Hematopoietic multipotent progenitor cell treated with erythropoietin and hydrocortisone succinate and interleukin-3 and kit ligand, for 6 days (in vitro differentiated cells): ENCODE data around the gene INHBE.
A peak's percentile ranks its signal among the peaks of the same experiment; 100 is the strongest.
"Not testable (repeated sequence)": the region's sequence is repeated elsewhere in the genome, so short reads cannot be mapped to it uniquely, and the experiment has no call there.

Experiments used
- DNase-seq: peaks from one replicate; pipeline ENCODE4 v3.0.0-alpha.2; 2015

The INHBE gene

DNA sequence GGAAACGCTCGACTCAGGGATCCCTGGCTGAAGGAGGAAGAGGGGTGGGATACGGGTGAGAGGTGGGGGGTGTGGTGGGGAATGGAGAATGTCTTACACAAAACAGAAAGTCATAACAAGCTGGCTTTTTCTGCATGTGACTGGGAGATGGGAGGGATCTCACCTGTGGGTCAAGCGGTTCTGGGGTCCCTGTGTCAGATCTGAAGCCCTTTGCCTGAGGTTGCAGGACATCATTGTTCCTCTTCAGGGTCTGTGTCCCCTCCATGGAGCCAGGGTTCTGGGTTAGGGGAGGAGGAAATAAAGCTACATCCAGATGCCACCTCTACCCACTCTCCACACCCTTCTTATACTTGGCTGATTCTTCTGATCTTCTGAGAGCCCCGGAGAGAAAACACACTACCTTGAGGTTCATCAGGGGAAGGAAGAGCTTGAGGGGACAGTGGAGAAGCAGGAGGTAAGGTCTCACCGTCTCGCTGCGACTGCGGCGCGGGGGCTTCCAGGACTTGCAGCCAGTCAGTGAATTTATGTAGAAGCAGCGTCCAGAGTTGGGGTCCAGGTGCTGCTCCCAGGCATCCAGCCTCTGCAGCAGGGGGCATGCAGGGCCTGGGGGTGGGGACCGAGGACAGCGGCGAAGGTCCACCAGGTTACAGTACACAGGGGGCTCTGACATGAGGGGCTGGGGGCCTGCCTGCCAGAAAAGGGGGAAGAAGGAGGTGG, 22.0 kb downstream of the INHBE start:
- peak; percentile 49 for DNase-seq

DNA sequence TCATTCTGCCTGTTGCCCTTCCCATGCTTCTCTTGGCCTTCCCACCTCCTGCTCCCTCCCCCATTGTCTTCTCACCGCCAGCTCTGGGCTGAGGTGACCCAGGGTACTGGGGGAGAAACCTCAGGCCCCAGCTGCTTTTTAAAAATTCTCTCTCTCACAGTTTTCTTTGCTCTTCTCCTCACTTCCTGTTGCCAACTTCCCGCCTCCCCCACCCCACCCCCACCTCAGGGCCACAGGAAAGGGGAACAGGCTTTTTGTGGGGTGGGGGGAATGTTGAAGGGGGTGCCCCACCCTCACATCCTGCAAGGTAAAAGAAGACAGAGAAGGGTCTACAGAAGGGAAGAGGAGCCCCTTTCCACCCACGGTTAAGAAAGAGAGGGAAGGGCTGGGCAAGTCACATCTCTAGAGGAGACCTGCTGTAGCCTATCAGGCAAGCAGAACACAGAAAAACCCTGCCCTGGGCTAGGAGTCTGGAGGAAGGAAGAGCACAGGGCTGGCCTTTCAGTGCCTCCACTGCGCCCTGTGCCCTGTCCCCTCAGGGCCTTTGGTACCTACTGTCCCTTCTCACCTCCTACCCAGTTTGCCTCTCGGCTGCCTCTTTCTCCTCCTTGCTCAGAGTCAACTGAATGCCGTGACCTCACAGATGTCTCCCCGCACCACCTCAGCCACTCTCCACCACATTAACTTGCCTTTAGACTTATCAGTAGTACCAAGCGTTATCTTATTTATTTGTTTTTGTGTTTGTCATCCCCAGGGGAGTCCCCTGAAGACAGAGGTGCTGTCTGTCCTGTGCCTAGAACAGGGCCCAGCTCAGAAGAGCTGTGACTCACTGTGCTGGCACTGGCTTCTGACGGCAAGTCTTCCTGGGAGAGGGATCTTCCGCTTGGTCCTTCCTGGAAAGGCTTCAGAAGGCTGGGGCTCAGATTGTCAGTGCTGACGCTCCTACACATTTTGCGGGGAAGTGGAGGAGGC, 22.9 kb downstream of the INHBE start:
- DNase-seq, result peak; percentile 76

DNA sequence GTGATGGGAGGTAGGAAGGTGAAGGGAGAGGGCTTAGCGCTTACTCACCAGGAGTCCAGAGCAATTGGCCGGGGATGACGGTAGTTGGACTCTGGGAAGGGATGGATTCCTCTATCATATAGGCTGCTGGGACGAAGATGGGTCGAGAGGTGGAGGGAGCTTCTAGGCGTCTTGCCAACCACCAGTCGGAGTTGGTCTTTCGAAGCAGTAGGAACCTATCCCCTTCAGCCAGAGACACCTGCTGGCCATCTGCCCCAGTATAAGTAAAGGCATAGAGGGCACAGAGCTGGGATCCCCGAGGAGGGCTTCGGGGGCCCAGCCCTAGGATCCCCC, 23.9 kb downstream of the INHBE start:
- no peak for DNase-seq

DNA sequence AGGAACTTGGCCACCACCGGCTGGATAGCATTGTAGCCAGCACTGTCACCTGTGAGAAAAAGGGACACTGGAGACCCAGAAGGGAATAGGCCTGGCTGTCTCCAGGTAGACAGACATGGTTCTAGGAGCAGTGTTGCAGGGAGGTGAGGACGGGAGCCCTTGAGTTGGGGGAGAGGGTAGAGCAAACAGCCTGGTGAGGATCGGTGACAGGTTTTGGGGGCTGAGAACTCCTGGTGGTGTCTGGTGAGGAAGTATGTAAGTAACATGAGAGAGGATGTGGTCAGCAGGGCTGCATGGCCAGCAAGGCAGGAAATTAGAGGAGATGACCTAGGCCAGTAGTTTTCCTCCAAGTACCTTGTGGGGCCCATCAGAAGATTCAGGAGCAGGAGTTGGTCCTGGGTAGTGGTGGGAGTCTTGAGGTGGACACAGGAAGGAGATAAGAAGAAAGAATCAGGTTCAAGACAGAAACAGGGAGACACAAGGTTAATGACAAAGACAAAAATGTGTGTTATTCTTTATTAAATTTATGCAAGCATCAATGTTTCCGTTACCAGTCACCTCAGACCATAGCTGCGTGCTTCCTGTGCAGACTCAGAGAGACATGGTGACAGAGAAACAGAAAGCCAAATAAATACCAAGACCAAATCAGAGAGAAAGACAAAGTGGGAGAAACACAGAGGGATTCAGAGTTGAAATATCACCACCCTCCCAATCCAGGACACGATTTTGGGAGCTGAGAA, 24.4 kb downstream of the INHBE start, which contains the start of gene ARHGAP9:
ARHGAP9 (minus strand) TSS at position 491 of the 740 bp plus-strand sequence; CDS start at position 31, 460 bp downstream.
- peak; percentile 48 for DNase-seq

DNA sequence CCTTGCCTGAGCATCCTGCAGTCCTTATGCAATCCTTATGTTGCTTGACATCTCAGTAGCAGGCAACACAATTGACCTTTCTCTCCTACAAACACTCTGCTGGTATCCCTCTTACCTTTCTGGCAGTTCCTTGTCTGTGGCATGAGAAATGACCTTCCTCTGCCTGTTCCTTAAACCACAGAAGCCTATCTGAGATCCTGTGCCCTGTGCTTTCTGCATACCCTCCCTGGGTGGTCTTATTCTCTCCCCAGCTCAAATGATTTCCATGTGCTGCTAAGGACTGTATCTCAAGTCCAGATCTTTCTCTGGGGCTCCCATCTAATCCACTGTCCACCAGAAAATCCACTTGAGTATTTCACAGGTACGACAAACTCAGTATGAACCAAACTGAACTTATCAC, 26.6 kb downstream of the INHBE start:
- no peak for DNase-seq

DNA sequence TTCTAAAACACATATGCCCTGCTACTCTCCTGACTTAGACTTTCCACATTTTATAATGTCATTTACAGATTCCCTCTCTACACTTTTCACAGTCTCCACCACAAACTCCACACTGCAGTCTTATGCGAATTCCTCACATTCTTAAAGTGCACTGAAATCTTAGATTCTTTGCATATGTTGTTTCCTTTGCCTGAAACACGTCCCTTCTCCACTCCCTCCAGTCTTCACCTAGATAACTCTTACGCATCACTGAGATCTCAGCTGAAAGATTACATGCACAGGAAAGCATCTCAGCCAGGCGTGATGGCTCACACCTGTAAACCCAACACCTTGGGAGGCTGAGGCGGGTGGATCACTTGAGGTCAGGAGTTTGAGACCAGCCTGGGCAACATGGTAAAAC, 28.4 kb downstream of the INHBE start:
- DNase-seq, result no peak

DNA sequence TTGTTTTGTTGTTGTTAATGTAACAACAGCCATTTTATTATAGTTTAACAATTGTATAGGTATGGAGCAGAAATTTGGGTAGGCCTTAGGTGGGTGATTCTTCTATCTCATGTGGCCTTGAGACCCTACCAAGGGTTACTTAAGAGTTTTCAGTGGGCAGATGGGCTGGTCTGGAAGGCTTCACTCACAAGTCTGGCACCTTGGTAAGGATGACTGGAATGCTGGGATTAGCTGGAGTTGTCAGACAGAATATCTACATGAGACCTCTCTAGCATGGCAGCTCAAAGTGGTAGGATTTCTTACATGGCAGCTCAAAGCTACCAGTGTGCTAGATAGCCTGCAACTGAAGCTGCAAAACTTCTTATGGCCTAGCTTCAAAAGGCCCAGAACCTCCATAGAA, 30.6 kb downstream of the INHBE start:
- DNase-seq, result no peak

DNA sequence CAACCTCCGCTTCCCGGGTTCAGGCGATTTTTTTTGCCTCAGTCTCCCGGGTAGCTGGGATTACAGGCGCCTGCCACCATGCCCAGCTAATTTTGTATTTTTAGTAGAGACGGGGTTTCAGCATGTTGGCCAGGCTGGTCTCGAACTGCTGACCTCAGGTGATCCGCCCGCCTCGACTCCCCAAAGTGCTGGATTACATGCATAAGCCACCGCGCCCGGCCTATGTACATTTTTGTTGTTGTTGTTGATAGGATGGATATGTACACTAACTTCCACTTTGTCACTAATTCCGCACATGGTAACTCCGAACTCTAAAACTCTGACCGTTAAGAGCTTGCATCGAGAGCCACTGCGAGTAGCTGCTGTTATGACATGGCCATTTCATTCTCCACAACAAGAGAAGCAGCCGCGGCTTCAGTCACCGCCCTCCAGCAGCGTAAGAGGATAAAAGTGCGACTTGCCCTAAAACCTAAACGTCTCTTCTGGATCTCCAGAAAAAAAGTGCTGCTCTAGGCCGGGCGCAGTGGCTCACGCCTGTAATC, 32.0 kb downstream of the INHBE start:
- DNase-seq, result no peak

DNA sequence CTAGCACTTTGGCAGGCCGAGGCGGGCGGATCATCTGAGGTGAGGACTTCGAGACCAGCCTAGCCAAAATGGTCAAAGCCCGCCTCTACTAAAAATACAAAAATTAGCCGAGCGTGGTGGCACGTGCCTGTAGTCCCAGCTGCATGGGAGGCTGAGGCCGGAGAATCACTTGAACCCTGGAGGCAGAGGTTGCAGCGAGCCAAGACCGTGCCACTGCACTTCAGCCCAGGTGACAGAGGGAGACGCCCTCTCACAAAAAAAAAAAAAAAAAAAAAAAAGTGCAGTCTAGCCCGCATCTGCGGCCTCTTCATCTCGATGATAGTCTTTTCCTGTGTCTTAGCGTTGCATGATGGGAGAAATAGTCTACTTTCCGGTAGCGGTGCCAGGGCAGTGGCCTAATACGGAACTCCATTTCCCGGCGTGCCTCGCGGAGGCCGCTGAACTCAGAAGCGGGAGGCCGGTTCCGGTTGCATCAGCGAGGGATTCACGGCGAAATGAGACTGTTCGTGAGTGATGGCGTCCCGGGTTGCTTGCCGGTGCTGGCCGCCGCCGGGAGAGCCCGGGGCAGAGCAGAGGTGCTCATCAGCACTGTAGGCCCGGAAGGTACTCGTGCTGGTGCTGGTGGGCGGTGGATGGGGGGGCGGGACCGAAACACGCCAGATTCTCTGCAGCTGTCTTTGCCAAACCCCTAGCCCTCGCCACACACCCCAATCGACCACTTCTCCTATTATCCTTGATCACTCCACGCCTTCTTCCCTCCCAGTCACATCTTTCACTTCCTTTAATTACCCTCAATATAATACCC, 32.7 kb downstream of the INHBE start, which contains the start of gene MARS1:
MARS1 (plus strand) TSS at position 472 of the 805 bp plus-strand sequence; CDS start at position 495, 23 bp downstream.
- peak; percentile 99 for DNase-seq

DNA sequence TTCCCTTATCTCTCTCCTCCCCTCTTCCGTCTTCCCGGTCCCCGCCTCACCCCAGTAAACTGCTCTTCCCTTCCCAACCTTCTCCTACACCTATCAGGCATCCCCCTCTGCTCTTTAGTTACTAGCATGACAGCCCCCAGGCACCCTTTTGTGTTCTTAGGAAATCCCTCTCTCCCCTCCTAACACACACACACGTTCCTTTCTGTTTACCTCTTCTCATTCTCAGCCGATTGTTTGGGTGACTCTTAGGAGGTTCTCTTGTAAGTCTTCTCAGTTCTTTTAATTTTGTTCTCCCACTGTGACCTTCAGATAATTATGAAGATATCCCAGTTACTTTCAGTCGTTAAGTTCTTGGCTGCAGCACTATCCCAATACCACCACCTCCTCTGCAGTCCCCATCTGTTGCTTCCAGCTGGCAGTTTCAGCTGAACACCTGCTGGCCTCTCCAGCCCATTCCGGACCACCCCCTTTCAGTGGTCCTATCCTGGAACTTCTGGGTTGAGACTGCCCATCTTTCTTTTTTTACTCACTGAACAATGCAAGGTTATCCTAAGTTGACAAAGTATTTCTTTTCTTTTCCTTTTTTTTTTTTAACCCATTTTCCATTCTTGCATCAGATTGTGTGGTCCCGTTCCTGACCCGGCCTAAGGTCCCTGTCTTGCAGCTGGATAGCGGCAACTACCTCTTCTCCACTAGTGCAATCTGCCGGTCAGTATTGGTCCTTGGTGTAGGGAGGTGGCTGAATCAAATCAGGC, 33.5 kb downstream of the INHBE start:
- DNase-seq, result peak; percentile 35

DNA sequence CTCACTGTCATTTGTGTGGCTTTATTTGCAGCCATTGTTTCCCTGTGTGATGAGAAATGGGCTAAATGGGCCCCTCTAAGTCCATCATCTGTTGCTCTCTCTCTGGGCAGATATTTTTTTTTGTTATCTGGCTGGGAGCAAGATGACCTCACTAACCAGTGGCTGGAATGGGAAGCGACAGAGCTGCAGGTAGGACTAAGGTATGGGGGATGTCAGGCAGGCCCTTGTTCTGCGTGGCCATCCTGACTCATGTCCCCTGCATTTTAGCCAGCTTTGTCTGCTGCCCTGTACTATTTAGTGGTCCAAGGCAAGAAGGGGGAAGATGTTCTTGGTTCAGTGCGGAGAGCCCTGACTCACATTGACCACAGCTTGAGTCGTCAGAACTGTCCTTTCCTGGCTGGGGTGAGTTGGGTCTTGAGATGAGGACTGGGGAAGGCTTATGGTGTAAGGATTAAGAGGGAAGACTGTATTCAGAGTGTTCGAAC, 34.1 kb downstream of the INHBE start:
- DNase-seq, result no peak

DNA sequence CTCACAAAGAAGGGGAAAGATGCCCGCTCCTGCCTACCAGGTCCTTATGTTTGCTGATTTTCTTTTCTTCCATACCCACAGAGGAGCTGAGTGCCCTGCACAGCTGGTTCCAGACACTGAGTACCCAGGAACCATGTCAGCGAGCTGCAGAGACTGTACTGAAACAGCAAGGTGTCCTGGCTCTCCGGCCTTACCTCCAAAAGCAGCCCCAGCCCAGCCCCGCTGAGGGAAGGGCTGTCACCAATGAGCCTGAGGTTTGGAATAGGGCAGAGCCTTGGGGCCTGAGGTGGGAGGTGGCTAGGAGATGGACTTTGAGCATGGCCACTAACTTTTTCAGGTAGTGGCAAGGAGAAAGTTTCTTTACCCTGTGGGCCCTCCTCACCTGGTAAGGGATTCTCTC, 35.0 kb downstream of the INHBE start:
- no peak for DNase-seq

DNA sequence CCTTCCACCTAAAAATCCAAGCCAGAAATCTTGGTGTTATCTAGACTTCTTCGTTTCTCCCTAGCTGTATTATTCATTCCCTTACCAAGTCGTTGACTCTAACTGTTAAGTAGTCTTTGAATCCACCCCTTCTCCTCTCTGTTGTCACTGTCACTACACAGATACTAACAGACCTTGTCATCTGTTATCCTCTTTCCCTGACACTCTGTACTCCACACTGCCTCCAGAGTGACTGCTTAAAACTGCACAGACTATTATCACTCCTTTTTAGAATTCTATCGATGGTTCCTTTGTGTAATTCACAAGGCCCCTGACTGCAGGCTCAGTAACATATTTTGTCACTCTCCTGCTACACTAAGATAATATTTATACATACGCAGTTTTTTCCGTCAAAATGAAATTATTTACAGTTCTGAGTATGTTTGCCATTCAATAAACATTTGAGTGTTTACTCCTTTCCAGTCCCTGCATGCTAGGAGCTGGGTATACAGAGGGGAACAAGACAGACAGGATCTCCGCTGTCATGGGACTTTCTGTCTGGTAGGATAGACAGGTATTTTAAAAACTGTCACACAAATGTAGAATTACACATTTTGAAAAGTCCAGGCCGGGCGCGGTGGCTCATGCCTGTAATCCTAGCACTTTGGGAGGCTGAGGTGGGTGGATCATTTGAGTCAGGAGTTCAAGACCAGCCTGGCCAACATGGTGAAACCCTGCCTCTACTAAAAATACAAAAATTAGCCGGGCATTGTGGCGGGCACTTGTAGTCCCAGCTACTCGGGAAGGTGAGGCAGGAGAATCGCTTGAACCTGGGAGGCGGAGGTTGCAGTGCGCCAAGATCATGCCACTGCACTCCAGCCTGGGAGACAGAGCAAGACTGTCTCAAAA, 36.5 kb downstream of the INHBE start:
- peak; percentile 76 for DNase-seq

DNA sequence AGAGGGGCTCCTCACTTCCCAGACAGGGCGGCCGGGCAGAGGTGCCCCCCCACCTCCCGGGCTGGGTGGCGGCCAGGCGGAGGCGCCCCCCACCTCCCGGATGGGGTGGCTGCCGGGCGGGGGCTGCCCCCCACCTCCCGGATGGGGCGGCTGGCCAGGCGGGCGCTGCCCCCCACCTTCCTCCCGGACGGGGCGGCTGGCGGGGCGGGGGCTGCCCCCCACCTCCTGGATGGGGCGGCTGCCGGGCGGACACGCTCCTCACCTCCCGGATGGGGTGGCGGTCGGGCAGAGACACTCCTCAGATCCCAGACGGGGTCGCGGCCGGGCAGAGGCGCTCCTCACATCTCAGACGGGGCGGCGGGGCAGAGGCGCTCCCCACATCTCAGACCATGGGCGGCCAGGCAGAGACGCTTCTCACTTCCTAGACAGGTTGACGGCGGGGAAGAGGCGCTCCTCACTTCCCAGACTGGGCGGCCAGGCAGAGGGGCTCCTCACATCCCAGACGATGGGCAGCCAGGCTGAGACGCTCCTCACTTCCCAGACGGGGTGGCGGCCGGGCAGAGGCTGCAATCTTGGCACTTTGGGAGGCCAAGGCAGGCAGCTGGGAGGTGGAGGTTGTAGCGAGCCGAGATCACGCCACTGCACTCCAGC, 40.1 kb downstream of the INHBE start:
- DNase-seq, result not testable (repeated sequence)

DNA sequence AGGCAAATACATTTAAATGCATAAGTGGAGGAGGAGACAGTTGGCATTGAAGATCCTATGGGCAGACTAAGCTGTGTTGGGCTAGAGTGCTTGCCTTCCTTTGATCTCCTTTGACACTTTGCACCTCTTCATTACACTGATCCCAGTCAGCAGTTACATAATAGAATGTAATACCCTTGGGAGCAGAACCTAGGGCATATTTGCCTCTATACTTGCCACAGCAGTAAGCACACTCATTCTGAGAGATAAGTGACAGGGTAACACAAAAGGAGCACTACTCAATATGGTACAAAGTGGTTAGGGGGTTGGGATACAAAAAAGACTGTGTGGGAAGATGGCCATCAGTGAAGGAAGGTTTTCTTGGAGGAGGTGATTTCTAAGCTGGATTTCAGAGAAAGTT, 41.7 kb downstream of the INHBE start:
- no peak for DNase-seq

DNA sequence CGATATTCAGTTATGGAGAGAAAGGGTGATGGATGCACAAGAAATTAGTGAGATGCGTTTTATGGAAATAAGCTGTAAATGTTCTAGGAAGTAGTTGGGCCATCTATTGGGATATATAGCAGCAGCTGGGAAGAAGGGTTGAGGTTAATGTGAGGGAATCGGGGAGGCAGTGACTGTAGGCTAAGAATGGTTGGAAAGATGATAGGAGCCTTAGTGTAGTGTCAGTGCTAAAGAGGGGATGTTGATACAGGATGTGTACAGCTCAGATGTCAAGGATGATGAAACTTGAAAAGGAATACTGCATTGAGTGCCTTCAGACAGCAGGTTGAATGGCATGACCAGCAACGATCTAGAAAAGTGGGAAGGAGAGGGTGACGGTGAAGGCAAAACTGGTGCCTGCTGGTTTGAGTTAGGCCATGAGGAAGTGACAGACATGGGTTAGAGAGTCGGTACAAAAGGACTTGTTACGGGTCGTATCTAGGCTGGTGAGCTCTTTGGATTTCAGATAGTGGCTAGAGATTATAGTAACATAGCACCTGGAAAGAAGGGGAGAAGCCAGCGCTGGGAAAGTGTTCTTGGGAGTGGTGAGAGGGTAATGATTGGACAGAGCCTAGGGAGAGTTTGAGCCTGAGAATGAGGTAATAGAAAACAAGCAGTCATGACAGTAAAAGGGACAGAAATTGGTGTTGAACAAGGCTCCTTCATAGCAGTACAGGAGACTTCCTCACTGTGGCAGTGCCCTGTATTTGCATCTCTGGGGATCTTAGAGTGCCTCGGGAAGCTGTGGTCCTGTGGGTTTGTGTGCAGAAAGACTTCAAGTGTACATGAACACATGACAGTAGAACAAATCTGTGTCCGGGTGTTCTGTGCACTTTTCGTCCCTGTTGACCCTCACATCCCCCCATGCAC, 42.4 kb downstream of the INHBE start:
- DNase-seq, result no peak

DNA sequence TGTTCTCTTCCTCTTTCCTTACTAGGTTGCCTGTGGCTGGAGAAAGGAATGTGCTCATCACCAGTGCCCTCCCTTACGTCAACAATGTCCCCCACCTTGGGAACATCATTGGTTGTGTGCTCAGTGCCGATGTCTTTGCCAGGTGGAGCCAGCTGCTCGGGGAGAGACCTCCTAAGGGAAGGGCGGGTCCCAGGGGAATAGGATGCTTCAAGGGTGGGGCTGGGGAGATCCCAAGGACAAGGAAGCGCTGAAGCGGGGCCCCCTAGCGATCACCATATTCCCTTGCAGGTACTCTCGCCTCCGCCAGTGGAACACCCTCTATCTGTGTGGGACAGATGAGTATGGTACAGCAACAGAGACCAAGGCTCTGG, 43.0 kb downstream of the INHBE start:
- no peak for DNase-seq

DNA sequence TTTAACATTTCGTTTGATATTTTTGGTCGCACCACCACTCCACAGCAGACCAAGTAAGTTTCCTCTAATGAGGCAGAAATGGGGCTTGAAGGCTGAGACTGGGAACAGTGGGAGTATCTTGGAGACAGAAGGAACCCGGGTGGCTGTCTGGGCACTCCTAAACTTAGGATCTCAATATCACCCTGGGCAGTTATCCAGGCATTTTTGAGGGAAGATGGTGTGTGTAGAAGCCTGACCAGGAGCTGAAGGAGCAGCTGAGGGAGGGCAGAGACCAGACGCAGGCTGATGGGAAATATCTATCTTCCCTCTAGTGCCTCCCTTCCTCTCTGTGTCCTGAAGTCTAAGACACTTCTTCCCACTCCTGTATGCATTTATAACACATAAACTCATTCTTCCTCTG, 43.5 kb downstream of the INHBE start:
- DNase-seq, result no peak
